NB4 (cell line): Measurements from ENCODE around the gene APOA4.

ENCODE experiments used
- MYC ChIP-seq: IDR thresholded peaks from 2 replicates; pipeline ENCODE4 v1.6.1; 2011; ENCODE audit warnings: low read depth, low read length
- POLR2A ChIP-seq: IDR thresholded peaks from 2 replicates; pipeline ENCODE4 v1.6.1; 2011; ENCODE audit warnings: mild to moderate bottlenecking; ENCODE audit not compliant: insufficient read length; ENCODE audit errors: extremely low read depth
- TF ChIP-seq, protein P1 (sequence below): IDR thresholded peaks from one replicate; pipeline ENCODE4 v1.5.1; 2012; ENCODE audit warnings: low read depth, low read length
- TF ChIP-seq, protein P2 (sequence below): IDR thresholded peaks from 2 replicates; pipeline ENCODE4 v1.6.1; 2011; ENCODE audit warnings: low read depth, low read length

DNA sequence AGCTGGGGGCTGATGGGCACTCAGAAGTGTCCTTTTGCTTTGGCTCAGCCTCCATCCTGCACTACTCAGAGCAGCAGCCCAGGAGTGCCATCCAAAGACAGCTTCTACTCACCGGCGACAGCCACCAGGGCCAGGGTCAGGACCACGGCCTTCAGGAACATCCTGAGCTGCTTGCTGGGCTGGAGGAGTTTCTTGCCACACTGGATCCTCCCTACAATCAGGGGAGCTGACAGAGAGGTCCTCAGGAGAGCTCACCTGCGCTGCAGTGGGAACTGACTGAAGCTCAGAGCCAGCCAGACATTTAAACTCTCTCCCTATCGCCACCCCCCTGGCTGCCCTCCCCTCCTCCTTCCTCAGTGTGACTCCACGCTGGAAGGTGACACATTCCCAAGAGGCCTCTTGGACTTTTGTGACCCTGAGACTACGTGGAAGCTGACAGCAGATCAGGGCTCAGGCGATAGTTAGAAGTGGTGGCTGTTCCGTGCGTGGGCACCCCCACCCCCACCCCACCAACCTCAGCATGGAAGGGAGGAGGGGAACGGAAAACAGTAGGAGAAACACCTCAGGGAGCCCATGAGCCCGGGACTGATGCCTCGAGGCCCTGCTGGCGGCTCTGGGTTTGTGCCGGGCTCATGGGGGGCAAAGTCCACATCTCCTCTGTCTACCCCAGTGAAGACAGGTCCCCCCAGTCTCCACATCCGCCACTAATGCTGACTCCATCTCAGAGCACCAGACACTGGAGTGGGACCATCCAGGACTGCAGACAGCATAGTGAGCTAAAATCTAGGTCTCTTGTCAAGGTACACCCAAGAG, at the start of gene APOA4:
- TF ChIP-seq, protein P1, sequence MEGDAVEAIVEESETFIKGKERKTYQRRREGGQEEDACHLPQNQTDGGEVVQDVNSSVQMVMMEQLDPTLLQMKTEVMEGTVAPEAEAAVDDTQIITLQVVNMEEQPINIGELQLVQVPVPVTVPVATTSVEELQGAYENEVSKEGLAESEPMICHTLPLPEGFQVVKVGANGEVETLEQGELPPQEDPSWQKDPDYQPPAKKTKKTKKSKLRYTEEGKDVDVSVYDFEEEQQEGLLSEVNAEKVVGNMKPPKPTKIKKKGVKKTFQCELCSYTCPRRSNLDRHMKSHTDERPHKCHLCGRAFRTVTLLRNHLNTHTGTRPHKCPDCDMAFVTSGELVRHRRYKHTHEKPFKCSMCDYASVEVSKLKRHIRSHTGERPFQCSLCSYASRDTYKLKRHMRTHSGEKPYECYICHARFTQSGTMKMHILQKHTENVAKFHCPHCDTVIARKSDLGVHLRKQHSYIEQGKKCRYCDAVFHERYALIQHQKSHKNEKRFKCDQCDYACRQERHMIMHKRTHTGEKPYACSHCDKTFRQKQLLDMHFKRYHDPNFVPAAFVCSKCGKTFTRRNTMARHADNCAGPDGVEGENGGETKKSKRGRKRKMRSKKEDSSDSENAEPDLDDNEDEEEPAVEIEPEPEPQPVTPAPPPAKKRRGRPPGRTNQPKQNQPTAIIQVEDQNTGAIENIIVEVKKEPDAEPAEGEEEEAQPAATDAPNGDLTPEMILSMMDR: no peak
- TF ChIP-seq POLR2A: no peak
- TF ChIP-seq, protein P2, sequence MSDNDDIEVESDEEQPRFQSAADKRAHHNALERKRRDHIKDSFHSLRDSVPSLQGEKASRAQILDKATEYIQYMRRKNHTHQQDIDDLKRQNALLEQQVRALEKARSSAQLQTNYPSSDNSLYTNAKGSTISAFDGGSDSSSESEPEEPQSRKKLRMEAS: no peak
- no peak for TF ChIP-seq MYC
